Large intestine (tissue), 3 donors: ENCODE measurements around the gene ARRDC2. TPM values are rescaled to one million over a fixed set of nuclear protein-coding genes. Genes with fewer than 3 reads are reported as not detected.
"Not testable (repeated sequence)": the region's sequence is repeated elsewhere in the genome, so short reads cannot be mapped to it uniquely, and the experiment has no call there.

Source experiments
- DNase-seq, 2 donors: peaks; one replicate each; pipeline versions ENCODE4 v3.0.0 to v3.0.0-alpha.2; 2013
- H3K27ac ChIP-seq: one replicate; pipeline ENCODE4 v1.5.1; 2013; ENCODE audit warnings: low read length
- H3K27me3 ChIP-seq: 2 replicates; pipeline ENCODE4 v1.6.1; 2013; ENCODE audit warnings: low read length; ENCODE audit not compliant: control insufficient read depth, insufficient read depth
- H3K36me3 ChIP-seq: 2 replicates; pipeline ENCODE4 v1.6.1; 2013; ENCODE audit warnings: low read length; ENCODE audit not compliant: control insufficient read depth, insufficient read depth
- H3K4me1 ChIP-seq: one replicate; pipeline ENCODE4 v1.6.1; 2013; ENCODE audit warnings: low read length; ENCODE audit not compliant: control insufficient read depth, insufficient read depth
- H3K4me3 ChIP-seq: one replicate; pipeline ENCODE4 v1.5.1; 2013; ENCODE audit warnings: low read length
- H3K9me3 ChIP-seq: one replicate; pipeline ENCODE4 v1.6.1; 2013; ENCODE audit warnings: mild to moderate bottlenecking, low read depth, low read length, moderate library complexity; ENCODE audit not compliant: control insufficient read depth
- WGBS: methylation state at CpG from one replicate; pipeline ENCODE4 v1.1.5; 2013; ENCODE audit warnings: low lambda C conversion rate; ENCODE audit not compliant: insufficient coverage; 5-methylcytosine and 5-hydroxymethylcytosine counted together
- polyA plus RNA-seq: library from polyadenylated mRNA; unstranded; fragments of 120-200 nt; gene quantifications from one replicate; pipeline ENCODE4 v1.2.1, GENCODE V29; 2013

ARRDC2 gene
- polyA plus RNA-seq, 1 donor, result 7.7 TPM

GRCh38 chr19:18002347-18002850, 5.6 kb upstream of the ARRDC2 start:
- WGBS, result no CpG with 5 or more reads among the region's 27 CpGs
- Histone ChIP-seq H3K4me1 (peaks cover 6% of the 10 kb centered on the region), H3K36me3 (no peaks in the 10 kb centered on the region), H3K4me3 (no peak overlapping the region), H3K27me3 (peaks cover 8% of the 10 kb centered on the region), H3K9me3 (peaks cover 5% of the 10 kb centered on the region), H3K27ac (no peak overlapping the region)
- no peak for DNase-seq

GRCh38 chr19:18005750-18006149, 2.2 kb upstream of the ARRDC2 start:
- H3K9me3 ChIP-seq, H3K36me3 ChIP-seq, DNase-seq, H3K4me3 ChIP-seq, H3K27me3 ChIP-seq, H3K27ac ChIP-seq, H3K4me1 ChIP-seq: not testable (repeated sequence)
- no CpG with 5 or more reads among the region's 35 CpGs for WGBS

- Histone ChIP-seq H3K4me1 (peaks cover 7% of the 10 kb centered on the region), H3K27me3 (no peaks in the 10 kb centered on the region), H3K27ac (peak overlapping the region; percentile 34), H3K36me3 (peaks cover 9% of the 10 kb centered on the region), H3K4me3 (peak overlapping the region; percentile 55), H3K9me3 (peaks cover 5% of the 10 kb centered on the region)
- DNase-seq, result peak; percentile 70 to 82
- WGBS, result no CpG with 5 or more reads among the region's 46 CpGs
These were observed 690 bp upstream of the ARRDC2 start for GRCh38 chr19:18007044-18007916.

- H3K27me3 ChIP-seq, result no peaks in the 10 kb centered on the region
- DNase-seq, result no peak
- no CpG with 5 or more reads among the region's 11 CpGs for WGBS
- peaks cover 15% of the 10 kb centered on the region for H3K36me3 ChIP-seq
- H3K27ac ChIP-seq, result no peak overlapping the region
- no peak overlapping the region for H3K4me3 ChIP-seq
- H3K9me3 ChIP-seq, result peaks cover 5% of the 10 kb centered on the region
- H3K4me1 ChIP-seq, result peaks cover 13% of the 10 kb centered on the region
These were observed 844 bp downstream of the ARRDC2 start for GRCh38 chr19:18008814-18009213.

GRCh38 chr19:18009412-18010066, 1.6 kb downstream of the ARRDC2 start:
- Histone ChIP-seq H3K27ac (no peak overlapping the region), H3K4me1 (peaks cover 16% of the 10 kb centered on the region), H3K4me3 (no peak overlapping the region), H3K27me3 (no peaks in the 10 kb centered on the region), H3K36me3 (peaks cover 15% of the 10 kb centered on the region), H3K9me3 (peaks cover 5% of the 10 kb centered on the region)
- no CpG with 5 or more reads among the region's 37 CpGs for WGBS
- no peak for DNase-seq

- no CpG with 5 or more reads among the region's 11 CpGs for WGBS
- peaks cover 5% of the 10 kb centered on the region for H3K9me3 ChIP-seq
- peaks cover 15% of the 10 kb centered on the region for H3K36me3 ChIP-seq
- H3K4me1 ChIP-seq, result peaks cover 16% of the 10 kb centered on the region
- no peak overlapping the region for H3K4me3 ChIP-seq
- H3K27ac ChIP-seq, result no peak overlapping the region
- no peaks in the 10 kb centered on the region for H3K27me3 ChIP-seq
- DNase-seq, result no peak
These were observed 2.2 kb downstream of the ARRDC2 start for GRCh38 chr19:18010149-18010548.

- Histone ChIP-seq H3K4me3 (no peak overlapping the region), H3K27me3 (no peaks in the 10 kb centered on the region), H3K36me3 (peaks cover 15% of the 10 kb centered on the region), H3K4me1 (peaks cover 8% of the 10 kb centered on the region), H3K27ac (no peak overlapping the region), H3K9me3 (no peaks in the 10 kb centered on the region)
- 100% methylated on average over 2 of the region's 17 CpGs for WGBS
- peak; percentile 63 to 82 for DNase-seq
These were observed 5.5 kb downstream of the ARRDC2 start for GRCh38 chr19:18013210-18014111.

- no peak for DNase-seq
- peaks cover 8% of the 10 kb centered on the region for H3K4me1 ChIP-seq
- no CpG with 5 or more reads among the region's 6 CpGs for WGBS
- H3K27ac ChIP-seq, result no peak overlapping the region
- no peaks in the 10 kb centered on the region for H3K27me3 ChIP-seq
- H3K36me3 ChIP-seq, result peaks cover 15% of the 10 kb centered on the region
- no peak overlapping the region for H3K4me3 ChIP-seq
- no peaks in the 10 kb centered on the region for H3K9me3 ChIP-seq
These were observed 6.2 kb downstream of the ARRDC2 start for GRCh38 chr19:18014197-18014596.

- 60% methylated on average over 1 of the region's 14 CpGs for WGBS
- H3K36me3 ChIP-seq, result peaks cover 6% of the 10 kb centered on the region
- H3K4me1 ChIP-seq, result peaks cover 8% of the 10 kb centered on the region
- H3K9me3 ChIP-seq, result no peaks in the 10 kb centered on the region
- DNase-seq, result no peak
- H3K27ac ChIP-seq, result no peak overlapping the region
- no peak overlapping the region for H3K4me3 ChIP-seq
- no peaks in the 10 kb centered on the region for H3K27me3 ChIP-seq
These were observed 8.4 kb downstream of the ARRDC2 start for GRCh38 chr19:18016209-18016910.
